Measurements from ENCODE around the gene MALAT1.

The MALAT1 gene

DNA sequence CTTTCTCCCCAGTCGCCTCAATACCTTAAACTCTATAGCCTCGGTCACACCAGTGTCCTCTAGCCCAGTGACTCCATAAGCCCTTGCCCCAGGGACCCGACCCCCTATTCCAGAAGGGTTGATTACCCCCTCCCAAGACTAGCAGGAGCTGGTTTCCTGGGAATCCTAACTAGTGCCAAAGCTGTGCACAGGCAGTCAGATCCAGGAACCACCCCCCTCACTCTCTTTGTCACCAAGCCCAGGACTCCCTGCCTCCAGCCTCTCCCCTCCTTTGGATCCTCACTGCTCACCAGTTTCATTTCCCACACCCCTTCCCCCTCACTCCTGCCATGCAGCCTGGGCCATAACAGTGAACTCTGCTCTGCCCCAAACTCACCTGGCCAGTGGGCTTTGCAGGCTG is 49.5 kb downstream of the MALAT1 start:
- H3K9me3 Mint-ChIP-seq (ENCODE audit: low read depth): no peaks in the 10 kb centered on the region
- H3K4me1 Mint-ChIP-seq (ENCODE audit: low read depth): peaks cover 57% of the 10 kb centered on the region
- H3K27me3 Mint-ChIP-seq: no peaks in the 10 kb centered on the region
- H3K36me3 Mint-ChIP-seq: no peaks in the 10 kb centered on the region
- peak overlapping the region; percentile 46 for H3K4me3 Mint-ChIP-seq
- H3K27ac Mint-ChIP-seq: peak overlapping the region; percentile 89

DNA sequence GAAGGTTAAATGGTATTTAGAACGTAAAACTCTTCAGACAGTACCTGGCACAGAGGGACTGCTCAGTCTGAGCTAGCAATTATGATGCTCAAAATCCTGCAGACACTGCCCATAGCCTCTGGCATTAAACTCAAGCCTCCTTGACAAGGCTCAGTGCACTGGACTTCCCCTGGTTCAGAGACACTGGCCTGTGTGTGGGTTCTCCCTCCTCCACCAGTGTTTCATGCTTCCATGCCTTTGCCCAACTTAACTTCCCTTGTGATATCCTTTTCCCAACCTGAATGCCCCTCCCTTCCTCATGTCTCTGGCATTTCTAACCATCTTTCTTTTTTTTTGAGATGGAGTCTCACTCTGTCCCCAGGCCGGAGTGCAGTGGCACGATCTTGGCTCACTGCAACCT is 50.3 kb downstream of the MALAT1 start:
- Mint-ChIP-seq H3K27me3 (no peaks in the 10 kb centered on the region), H3K36me3 (no peaks in the 10 kb centered on the region), H3K27ac (peak overlapping the region; percentile 42), H3K9me3 (ENCODE audit: low read depth) (no peaks in the 10 kb centered on the region), H3K4me1 (ENCODE audit: low read depth) (peaks cover 55% of the 10 kb centered on the region), H3K4me3 (no peak overlapping the region)

DNA sequence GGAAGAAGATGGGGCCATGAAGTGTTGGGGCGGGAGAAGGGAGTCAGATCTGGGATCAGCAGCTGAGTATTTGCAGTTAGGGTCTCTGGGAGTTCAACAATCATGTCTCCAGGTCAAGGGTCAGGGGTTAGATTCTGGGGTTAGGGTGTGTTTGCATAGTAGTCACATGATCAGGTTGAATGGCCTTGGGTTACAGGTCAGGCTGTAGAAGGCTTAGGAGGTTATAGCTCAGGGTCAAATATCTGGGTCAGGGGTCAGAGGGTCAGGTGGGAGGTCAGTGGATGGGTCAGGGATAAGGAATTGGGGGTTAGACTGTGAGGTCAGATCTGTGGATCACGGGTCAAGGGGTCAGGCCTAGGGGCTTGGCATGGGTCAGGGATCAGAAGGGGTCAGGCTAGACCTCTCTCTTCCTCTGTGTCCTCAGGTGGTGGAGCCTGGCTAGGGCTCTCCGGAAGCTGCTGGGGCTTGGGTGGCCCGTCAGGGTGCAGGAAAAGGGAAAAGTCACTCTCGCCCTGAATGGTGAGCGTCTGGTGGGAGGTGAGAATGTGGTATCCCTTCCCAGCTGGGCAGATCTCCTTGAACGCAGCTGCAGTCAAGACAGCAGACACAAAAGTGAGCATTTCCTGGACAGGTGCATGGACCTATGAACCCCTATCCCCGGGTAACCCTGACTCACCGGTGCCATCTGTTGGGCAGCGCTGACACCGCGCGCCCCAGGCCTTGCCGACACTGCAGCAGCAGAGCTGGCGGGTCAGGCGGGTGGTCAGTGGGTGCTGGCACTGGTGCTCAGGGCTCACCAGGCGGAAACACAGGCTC is 52.9 kb downstream of the MALAT1 start:
- Mint-ChIP-seq H3K36me3 (no peaks in the 10 kb centered on the region), H3K9me3 (ENCODE audit: low read depth) (no peaks in the 10 kb centered on the region), H3K4me1 (ENCODE audit: low read depth) (peaks cover 68% of the 10 kb centered on the region), H3K4me3 (peak overlapping the region; percentile 14), H3K27me3 (no peaks in the 10 kb centered on the region), H3K27ac (peak overlapping the region; percentile 77)

DNA sequence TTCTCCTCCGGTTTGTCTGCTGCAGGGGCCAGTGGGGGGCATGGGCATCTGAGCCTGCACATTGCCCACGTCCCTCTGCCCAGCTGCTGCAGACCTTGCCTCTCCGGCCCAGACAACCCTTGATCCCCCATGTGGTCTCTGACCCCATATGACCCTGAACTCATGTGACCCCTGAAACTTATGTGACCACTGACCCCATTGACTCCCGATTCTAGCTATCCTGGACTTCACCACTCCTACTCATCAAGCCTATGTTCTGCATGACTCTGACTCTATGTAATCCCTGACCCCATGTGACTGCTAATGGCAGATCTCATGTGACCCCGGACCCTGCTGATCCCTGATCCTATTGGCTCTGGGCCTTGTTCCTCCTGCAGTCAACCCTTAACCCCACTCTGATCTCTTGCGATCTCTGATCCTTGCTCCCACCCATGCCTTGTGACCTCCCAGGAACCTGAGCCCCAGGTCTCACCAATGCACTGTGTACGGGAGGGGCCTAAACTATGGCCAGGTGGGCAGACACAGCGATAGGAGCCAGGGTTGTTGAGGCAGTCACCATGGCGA is 53.6 kb downstream of the MALAT1 start:
- Mint-ChIP-seq H3K27ac (peak overlapping the region; percentile 50), H3K36me3 (no peaks in the 10 kb centered on the region), H3K4me3 (peak overlapping the region; percentile 14), H3K9me3 (ENCODE audit: low read depth) (no peaks in the 10 kb centered on the region), H3K27me3 (no peaks in the 10 kb centered on the region), H3K4me1 (ENCODE audit: low read depth) (peaks cover 70% of the 10 kb centered on the region)

DNA sequence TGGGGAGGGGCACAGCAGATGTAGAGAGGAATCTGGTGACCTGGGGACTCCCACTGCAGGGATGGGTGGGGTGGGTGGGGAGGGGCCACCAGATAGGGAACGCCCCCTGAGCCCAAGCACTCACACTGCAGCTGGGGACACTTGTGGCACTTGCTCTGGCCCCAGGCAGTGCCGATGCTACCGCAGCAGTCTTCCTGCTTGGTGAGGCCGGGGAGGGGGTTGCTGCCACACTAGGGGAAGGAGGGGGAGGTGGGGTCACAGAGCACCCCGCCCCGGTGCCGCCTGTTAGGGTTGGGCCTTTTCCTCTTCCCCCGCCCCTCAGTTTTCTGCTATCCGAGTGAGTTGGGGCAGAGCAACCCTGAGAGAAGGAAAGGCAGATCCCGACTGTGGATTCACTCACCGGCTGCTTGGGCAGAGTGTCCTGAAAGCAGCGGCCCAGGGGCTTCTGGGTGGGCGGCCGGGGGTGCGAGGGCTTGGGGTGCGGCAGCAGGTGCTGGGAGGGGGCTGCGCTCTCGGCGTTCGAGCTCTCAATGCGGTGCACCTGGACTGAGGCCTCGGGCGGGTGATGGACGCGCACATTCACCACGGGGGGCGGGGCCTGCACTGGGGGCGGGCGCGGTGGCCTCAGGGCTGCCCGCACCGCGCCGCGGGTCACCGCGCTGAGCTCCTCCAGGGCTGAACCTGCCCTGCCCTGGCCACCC is 54.6 kb downstream of the MALAT1 start:
- peaks cover 64% of the 10 kb centered on the region for H3K4me1 Mint-ChIP-seq (ENCODE audit: low read depth)
- H3K9me3 Mint-ChIP-seq (ENCODE audit: low read depth): no peaks in the 10 kb centered on the region
- no peak overlapping the region for H3K27ac Mint-ChIP-seq
- H3K27me3 Mint-ChIP-seq: no peaks in the 10 kb centered on the region
- H3K4me3 Mint-ChIP-seq: peak overlapping the region; percentile 27
- H3K36me3 Mint-ChIP-seq: no peaks in the 10 kb centered on the region

DNA sequence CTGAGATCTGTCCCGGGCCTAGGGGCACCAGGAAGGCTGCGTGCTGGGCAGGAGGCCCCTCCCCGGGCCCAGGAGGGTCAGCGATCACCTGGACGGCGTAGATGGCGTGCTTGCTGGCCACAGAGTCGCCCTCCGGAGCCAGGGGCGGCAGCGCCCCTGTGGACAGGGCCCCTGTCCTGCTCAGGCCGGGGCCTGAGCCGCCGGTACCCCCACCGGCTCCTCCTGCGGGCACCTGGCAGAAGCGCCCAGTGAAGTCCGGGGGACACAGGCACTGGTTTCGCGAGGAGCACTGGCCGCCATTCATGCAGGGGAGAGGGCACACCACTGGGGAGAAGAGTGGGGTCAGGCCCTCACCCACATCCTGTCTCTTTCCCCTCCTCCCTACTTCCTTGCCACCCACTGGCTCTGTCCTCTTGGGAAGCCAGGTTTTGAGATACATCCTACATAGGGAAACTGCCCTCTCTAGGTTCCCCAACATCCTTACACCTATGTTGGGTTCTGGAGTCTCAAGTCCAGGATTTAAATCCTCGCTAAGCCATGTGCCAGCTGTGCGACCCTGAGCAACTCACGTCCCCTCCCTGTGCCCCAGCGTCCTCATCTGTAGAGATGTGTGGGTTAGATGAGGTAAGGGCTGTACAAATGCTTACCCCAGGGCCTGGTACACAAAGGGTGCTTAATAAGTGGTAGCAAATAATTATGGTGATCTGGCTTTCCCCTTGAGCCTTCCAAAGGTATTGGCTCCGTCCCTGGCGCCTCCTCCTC is 55.4 kb downstream of the MALAT1 start:
- peak overlapping the region; percentile 88 for H3K4me3 Mint-ChIP-seq
- H3K36me3 Mint-ChIP-seq: no peaks in the 10 kb centered on the region
- no peaks in the 10 kb centered on the region for H3K9me3 Mint-ChIP-seq (ENCODE audit: low read depth)
- no peaks in the 10 kb centered on the region for H3K27me3 Mint-ChIP-seq
- H3K27ac Mint-ChIP-seq: peak overlapping the region; percentile 94
- H3K4me1 Mint-ChIP-seq (ENCODE audit: low read depth): peaks cover 60% of the 10 kb centered on the region

DNA sequence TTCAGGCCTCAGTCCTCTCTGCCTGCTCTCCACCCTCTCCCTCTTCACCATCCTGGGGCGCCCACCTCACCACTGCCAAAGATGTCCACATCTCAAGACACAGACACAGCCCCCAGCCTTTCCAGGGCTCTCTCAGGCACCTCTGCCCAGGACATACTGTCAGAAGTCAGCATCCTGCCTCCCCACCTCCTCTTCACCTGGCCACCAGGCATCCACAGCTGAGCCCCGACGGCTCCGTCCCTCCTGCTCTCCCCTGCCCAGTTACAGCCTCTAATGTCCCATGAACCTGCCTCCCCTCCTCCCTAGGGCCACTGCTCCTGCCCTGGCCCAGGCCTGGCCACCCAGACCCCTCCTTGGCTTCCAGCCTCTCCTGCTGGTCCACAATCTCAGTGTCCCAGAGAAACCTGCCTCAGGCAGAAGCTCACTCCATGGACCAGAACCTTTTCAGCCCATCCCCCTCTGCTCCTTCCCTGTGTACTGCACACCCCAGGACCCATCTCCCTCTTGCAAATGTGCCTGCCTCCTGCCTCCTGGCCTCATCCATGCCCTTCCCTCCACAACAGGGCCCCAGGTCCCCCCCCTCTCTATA is 56.1 kb downstream of the MALAT1 start:
- no peaks in the 10 kb centered on the region for H3K9me3 Mint-ChIP-seq (ENCODE audit: low read depth)
- H3K36me3 Mint-ChIP-seq: no peaks in the 10 kb centered on the region
- H3K4me1 Mint-ChIP-seq (ENCODE audit: low read depth): peaks cover 65% of the 10 kb centered on the region
- H3K4me3 Mint-ChIP-seq: peak overlapping the region; percentile 88
- H3K27me3 Mint-ChIP-seq: no peaks in the 10 kb centered on the region
- H3K27ac Mint-ChIP-seq: peak overlapping the region; percentile 94

DNA sequence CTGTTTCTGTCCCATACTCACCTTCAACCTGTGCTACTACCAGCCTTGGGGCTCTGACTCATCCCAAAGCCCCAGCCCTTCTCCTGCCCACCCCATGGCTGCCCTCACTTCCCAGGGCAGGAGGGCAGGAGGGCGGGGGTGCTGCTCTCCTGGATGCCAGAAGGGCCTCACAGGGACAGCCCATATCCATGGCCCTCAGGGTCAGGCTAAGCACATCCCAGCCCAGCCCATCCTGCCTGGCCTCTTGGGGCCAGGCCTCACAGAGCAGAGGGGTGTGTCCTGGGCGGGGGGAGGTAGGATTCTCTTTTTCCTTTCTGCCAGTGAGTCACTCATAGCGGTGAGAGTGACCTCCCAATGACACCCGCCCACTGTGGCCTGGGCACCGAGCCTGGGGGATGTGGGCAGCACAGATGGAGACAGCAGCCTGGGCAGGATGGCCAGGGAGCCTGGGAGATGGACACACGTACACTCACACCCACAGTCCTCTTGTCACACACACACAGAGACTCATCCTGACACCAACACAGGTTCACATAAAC is 56.9 kb downstream of the MALAT1 start:
- Mint-ChIP-seq H3K9me3 (ENCODE audit: low read depth) (no peaks in the 10 kb centered on the region), H3K4me3 (peak overlapping the region; percentile 88), H3K4me1 (ENCODE audit: low read depth) (peaks cover 72% of the 10 kb centered on the region), H3K36me3 (no peaks in the 10 kb centered on the region), H3K27me3 (no peaks in the 10 kb centered on the region), H3K27ac (peak overlapping the region; percentile 94)
